ENCODE measurements around the gene HYAL3. TPM values are rescaled to one million over a fixed set of nuclear protein-coding genes. Genes with fewer than 3 reads are reported as not detected.

HYAL3 gene
- total and polyA plus RNA-seq, 5 donors = 1.1 to 2.9 (median 2.1) TPM

DNA sequence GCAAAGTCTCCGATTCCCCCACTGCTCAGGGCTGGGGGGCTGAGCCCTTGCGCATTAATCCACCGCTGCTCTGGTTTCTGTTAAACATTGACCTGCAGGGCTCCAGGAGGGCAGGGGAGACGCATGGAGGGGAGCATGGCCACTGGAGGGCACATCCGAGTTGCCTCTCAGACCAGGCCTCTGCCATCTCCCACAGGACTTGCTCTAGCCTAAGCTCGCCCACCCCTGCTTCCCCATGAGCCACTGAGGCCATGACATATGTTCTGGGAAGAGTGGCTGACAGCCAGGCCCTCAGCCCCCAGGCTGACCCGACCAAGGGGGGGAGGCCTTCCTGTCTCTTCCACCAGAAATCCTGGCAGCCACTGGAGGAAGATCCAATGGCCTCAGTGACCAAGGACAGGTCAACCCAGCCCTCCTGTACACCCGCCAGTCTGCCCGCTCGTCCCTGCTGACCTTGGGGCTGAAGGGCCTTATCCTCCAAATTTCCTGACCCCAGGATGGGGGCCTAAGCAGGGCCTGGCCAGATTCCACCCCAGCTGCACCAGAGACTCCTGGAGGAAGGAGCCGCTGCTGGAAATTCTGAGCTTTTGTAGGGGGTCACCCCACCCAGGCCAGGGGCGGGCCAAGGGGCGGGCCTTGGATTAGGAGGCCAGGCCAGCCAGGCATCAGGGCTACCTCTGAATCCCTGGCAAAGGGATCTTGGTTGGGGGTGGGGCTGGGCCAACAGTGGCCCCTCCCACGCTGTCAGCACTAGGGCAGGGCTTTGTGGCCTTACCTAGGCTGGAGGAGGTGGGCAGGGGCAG is 4.0 kb upstream of the HYAL3 start, which contains the start of gene HYAL1:
TSS of gene HYAL1 (minus strand) at position 562 of the 803 bp plus-strand sequence. CDS start 618 bp downstream, outside the sequence.
- intact Hi-C loops (cut with DNase I) = no loop called here
- Histone ChIP-seq H3K9me3 (ENCODE audit: control insufficient read depth, low read length) (no peaks in the 10 kb centered on the region), H3K27ac (ENCODE audit: low read length) (peak within 1 kb of the TSS; percentile 80), H3K27me3 (ENCODE audit: control insufficient read depth, insufficient read depth) (no peaks in the 10 kb centered on the region), H3K4me3 (ENCODE audit: low read length) (peak within 1 kb of the TSS; percentile 24), H3K4me1 (ENCODE audit: control insufficient read depth, insufficient read depth, low read length) (peaks cover 9% of the 10 kb centered on the region)
- ATAC-seq (peak; percentile 40 to 59), DNase-seq (peak; percentile 88 to 93 (median 92))
- 49% methylated on average over 14 of the region's 14 CpGs for WGBS

DNA sequence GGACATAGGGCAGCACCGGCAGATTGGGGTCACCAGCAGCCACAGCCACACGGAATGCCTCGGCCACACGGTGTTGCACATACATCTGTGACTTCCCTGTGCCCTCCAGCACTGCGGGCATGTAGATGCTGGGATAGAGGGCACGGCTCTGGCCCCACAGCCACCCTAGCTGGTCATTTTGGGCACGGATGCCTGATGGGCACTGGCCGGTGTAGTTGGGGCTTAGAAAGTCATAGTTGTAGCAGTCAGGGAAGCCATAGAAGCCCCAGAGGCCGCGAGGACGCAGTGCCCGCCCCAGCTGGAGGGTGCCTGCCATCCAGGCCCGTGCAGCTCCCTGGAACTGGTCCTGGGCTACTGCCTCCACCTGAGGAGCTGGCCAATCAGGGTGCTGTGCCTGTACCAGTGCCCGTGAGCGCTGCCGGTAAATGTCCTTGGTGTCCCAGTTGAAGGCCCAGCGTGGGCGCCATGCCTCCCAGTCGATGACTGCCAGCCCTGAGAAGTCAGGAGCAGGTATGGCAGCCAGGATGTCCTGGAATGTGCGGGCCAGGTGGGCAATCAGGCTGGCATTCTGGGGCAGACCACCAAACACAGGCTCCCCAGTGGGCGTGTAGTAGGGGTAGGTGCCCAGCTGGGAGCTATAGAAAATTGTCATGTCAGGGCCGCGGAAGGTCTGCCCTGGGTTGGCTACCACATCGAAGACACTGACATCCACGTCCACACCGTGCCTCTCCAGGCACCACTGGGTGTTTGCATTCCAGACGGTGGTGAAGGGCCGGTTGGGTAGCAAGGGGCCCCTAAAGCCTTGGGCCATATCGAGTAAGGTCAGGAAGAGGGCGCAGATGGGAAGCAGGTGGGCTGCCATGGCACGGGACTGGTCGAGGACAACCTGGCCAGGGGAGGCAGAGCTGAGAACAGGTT is 3.1 kb upstream of the HYAL3 start:
- Histone ChIP-seq H3K27me3 (ENCODE audit: control insufficient read depth, insufficient read depth) (no peaks in the 10 kb centered on the region), H3K9me3 (ENCODE audit: control insufficient read depth, low read length) (no peaks in the 10 kb centered on the region), H3K27ac (ENCODE audit: low read length) (peak overlapping the region; percentile 80), H3K4me1 (ENCODE audit: control insufficient read depth, insufficient read depth, low read length) (peaks cover 10% of the 10 kb centered on the region), H3K4me3 (ENCODE audit: low read length) (peak overlapping the region; percentile 24)
- DNase-seq (peak in 2 of 3 donors; percentile 66 to 67), ATAC-seq (no peak)
- 76% methylated on average over 32 of the region's 32 CpGs for WGBS
- intact Hi-C loops (cut with DNase I) = no loop called here

DNA sequence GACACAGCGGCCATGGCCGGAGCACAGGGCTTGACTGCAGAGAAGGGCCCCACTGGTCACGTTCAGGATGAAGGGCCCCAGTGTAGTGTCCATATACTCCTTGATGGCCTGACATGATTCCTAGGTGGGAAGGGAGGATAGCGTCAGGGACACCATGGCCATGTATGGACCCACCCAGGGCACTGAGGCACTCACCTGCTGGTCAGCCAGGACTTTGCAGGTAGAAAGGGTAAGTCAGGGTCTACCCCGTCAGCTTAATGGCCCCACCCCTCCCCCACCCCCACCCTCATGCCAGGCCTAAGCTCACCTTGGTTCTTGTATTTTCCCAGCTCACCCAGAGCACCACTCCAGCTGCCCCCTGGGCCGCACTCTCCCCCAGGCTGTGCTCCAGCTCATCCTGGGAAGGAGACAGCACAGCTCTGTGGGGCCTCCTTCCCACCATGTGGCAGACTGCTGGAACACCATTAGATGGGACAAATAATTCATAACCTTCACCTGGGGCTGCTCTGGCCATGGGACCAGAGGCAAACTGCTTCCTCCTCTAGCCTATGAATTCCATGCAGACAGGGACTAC is 1.6 kb upstream of the HYAL3 start:
- 82% methylated on average over 6 of the region's 6 CpGs for WGBS
- DNase-seq (no peak), ATAC-seq (no peak)
- Histone ChIP-seq H3K4me3 (ENCODE audit: low read length) (no peak overlapping the region), H3K27ac (ENCODE audit: low read length) (peak overlapping the region; percentile 91), H3K9me3 (ENCODE audit: control insufficient read depth, low read length) (no peaks in the 10 kb centered on the region), H3K4me1 (ENCODE audit: control insufficient read depth, insufficient read depth, low read length) (peaks cover 10% of the 10 kb centered on the region), H3K27me3 (ENCODE audit: control insufficient read depth, insufficient read depth) (no peaks in the 10 kb centered on the region)
- intact Hi-C loops (cut with DNase I) = no loop called here

DNA sequence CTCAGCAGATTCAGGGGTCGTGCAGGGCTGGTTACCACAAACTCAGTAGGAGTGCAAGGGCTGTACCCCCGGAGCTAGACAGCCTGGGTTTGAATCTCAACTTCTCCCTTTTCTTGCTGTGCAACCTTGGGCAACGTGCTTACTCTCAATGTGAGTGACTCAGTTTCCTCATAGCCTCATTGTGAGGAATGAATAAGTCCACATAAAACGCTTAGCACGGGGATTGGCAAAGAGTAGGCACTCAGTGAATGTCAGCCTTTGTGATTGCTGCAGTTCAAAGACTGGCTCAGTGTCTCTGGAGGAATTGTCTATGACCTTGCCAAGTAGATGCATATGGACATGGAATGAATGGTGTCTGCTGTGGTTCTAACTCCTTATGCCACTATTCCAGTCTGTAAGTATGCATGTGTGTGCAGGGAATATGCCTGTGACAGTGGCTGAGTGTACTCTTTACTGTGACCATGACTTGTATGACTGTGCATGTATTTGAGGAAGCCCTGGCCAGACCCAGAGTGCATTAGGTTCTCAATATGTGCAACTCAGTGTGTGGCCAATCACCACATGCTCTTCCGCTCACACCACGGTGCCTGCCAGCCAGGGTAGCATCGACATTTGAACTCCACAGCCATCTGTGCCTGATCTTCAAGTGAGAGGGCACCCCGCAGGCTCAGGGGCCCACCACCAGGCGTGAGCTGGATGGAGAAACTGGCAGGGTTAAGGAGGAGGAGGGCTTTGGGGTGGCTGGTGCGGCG is 900 bp upstream of the HYAL3 start:
- Histone ChIP-seq H3K27ac (ENCODE audit: low read length) (peak overlapping the region; percentile 91), H3K27me3 (ENCODE audit: control insufficient read depth, insufficient read depth) (no peaks in the 10 kb centered on the region), H3K9me3 (ENCODE audit: control insufficient read depth, low read length) (no peaks in the 10 kb centered on the region), H3K4me3 (ENCODE audit: low read length) (peak overlapping the region; percentile 30), H3K4me1 (ENCODE audit: control insufficient read depth, insufficient read depth, low read length) (peaks cover 10% of the 10 kb centered on the region)
- DNase-seq = peak in 2 of 3 donors; percentile 70 to 74
- no peak for ATAC-seq
- 44% methylated on average over 12 of the region's 12 CpGs for WGBS
- intact Hi-C loops (cut with DNase I) = no loop called here

DNA sequence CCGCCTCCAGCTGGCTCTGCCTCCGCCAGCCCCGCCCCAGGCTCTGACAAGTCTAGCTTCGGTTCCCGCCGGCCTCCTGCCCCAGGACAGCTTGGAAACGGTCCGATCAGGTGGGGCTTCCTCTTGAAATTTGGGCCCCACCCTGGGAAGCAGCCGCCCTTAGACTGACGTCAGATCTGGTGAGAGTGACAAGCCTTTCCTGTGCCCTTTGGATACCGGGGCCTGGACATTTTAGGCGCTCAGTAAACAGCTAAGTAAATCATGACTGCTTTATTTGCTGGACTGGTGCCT is 378 bp upstream of the HYAL3 start:
- H3K4me1 ChIP-seq (ENCODE audit: control insufficient read depth, insufficient read depth, low read length) = peaks cover 10% of the 10 kb centered on the region
- no peaks in the 10 kb centered on the region for H3K27me3 ChIP-seq (ENCODE audit: control insufficient read depth, insufficient read depth)
- no peak for DNase-seq
- ATAC-seq = no peak
- H3K27ac ChIP-seq (ENCODE audit: low read length) = peak overlapping the region; percentile 91
- intact Hi-C loops (cut with DNase I) = no loop called here
- peak overlapping the region; percentile 30 for H3K4me3 ChIP-seq (ENCODE audit: low read length)
- no peaks in the 10 kb centered on the region for H3K9me3 ChIP-seq (ENCODE audit: control insufficient read depth, low read length)
- 0% methylated on average over 12 of the region's 12 CpGs for WGBS

DNA sequence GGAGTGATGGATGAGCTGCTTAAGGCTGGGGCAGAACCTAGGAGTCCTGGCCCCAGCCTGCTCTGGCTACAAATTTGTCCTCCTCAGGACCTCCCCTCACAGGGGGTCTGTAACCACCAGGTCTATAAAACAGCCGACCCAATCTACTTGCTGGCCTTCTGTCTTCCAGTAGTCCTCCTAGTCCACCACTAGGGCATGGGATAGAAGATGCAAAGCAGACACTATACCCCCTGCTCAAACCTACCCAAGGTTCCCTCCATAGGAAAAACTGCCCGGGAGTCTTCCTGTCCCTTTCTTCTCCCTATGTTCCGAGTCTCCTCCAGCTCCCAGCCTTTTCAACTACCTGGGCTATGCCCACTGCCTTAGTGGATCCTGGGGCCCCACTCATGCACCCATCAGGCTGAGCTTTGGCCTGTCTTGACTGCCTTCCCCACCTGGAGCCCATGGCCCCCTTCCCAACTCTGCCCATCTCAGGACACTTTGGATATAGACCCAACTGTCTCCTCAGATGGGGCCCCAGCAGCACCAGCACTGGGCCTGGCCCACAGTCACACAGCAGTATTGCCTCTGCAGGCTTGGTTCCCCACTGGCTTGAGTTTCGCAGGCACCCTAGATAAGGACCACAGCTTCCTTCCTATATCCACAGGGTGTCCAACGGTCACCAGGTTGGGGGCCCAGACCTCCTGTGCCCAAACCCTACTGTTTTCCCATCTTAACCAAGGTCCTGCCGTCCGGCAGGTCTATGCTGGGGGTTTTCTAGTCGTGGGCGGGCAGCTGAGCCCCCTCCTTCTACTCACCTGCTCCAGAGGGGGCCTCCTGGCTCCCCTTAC is 1.1 kb downstream of the HYAL3 start:
- H3K27ac ChIP-seq (ENCODE audit: low read length) = no peak overlapping the region
- H3K27me3 ChIP-seq (ENCODE audit: control insufficient read depth, insufficient read depth) = no peaks in the 10 kb centered on the region
- intact Hi-C loops (cut with DNase I) = no loop called here
- ATAC-seq (no peak), DNase-seq (peak in 1 of 3 donors; percentile 69)
- 40% methylated on average over 9 of the region's 9 CpGs for WGBS
- peaks cover 10% of the 10 kb centered on the region for H3K4me1 ChIP-seq (ENCODE audit: control insufficient read depth, insufficient read depth, low read length)
- H3K4me3 ChIP-seq (ENCODE audit: low read length) = peak overlapping the region; percentile 38
- H3K9me3 ChIP-seq (ENCODE audit: control insufficient read depth, low read length) = no peaks in the 10 kb centered on the region

DNA sequence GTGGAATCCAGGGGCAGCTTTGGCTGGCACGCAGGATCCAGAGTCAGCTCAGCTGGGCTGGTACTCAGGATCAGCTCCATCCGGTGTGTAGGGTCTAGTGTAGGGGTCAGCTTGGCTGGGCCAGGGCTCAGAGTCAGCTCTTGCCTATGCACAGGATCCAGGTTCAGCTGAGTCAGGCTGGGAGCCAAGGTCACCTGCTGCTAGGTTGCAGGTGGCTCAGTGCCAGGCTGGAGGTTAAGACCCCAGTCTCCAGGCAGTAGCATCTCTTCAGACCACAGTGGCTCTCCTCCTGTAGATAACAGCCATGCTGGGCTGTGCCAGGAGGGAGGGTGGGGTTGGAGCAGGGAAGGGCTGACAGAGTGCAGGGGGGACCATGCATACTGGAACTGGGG is 1.8 kb downstream of the HYAL3 start:
- peaks cover 13% of the 10 kb centered on the region for H3K4me1 ChIP-seq (ENCODE audit: control insufficient read depth, insufficient read depth, low read length)
- intact Hi-C loops (cut with DNase I) = no loop called here
- ATAC-seq (no peak), DNase-seq (peak in 1 of 3 donors; percentile 64)
- H3K4me3 ChIP-seq (ENCODE audit: low read length) = no peak overlapping the region
- H3K9me3 ChIP-seq (ENCODE audit: control insufficient read depth, low read length) = no peaks in the 10 kb centered on the region
- WGBS = 91% methylated on average over 2 of the region's 2 CpGs
- no peaks in the 10 kb centered on the region for H3K27me3 ChIP-seq (ENCODE audit: control insufficient read depth, insufficient read depth)
- H3K27ac ChIP-seq (ENCODE audit: low read length) = no peak overlapping the region

DNA sequence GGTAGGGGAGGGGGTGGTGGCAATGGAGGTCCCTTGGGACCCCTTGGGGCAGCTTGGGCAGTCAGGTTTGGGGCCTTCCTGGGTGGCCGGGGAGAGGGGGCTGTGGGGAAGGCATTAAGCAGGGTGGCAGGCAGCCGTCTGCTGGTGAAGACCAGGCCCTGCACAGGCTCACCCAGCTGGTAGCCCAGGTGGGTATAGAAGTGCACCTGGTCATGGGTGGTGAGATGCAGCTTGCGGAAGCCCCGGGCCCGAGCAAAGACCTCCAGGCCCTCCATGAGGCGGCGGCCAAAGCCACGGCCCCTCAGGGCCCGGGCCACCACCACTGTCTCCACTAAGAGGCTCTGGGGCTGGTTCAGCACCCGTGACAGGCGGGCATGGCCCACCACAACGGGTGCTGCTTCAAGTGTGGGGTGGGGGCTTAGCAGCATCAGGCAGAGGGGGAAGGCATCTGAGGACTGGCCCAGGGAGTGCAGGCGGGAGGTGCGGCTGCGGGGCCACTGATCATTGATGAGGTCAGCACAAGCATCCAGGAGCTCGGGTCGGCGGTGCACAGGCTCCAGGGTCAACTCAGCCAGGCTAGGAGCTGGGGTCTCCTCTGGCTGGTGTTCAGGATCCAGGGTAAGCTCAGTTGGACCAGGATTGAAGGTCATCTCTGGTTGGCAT is 2.4 kb downstream of the HYAL3 start:
- Histone ChIP-seq H3K27ac (ENCODE audit: low read length) (no peak overlapping the region), H3K9me3 (ENCODE audit: control insufficient read depth, low read length) (no peaks in the 10 kb centered on the region), H3K4me1 (ENCODE audit: control insufficient read depth, insufficient read depth, low read length) (peaks cover 13% of the 10 kb centered on the region), H3K4me3 (ENCODE audit: low read length) (no peak overlapping the region), H3K27me3 (ENCODE audit: control insufficient read depth, insufficient read depth) (no peaks in the 10 kb centered on the region)
- intact Hi-C loops (cut with DNase I) = no loop called here
- ATAC-seq (no peak), DNase-seq (peak in 1 of 3 donors; percentile 68)
- 94% methylated on average over 18 of the region's 18 CpGs for WGBS

DNA sequence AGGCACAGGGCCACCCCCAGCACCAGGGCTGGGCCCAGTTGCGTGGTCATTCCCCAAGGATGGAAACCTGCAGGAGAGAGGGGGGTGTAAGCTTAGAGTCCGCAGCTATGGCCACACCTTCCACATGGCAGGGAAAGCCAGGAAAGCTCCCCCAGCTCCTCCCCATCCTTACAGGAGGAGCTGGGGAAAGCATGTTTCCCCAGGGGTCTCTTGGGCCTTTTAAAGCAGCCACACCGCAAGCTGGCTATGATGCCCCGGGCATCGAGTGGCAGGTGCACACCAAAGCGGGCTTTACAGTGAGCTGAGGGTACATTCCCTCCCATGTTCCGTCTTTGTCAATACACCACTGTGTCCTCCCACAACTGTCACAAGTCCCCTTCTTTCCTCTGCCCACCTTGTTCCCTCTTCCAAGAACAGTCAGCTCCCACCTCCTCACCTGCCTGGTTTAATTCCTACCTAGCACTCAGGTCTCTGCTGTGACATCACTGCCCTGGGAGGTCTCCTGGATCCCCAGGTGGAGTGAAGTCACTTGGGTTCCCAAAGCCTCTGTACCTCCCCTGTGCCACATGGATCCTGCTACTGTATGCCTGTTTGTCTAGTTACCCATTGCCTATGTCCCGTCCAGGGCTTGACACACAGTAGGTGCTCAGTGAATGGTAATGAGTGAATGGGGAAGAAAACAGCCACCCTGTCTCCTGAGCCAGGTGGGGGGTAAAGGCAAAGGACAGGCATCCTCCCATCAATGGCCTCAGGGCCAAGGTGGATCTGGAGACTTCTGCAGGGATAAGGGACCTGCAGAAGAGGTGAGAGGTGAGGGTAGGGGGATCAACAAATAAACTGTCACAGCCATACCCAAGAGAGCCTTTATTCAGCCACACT is 3.4 kb downstream of the HYAL3 start:
- Histone ChIP-seq H3K4me1 (ENCODE audit: control insufficient read depth, insufficient read depth, low read length) (peaks cover 16% of the 10 kb centered on the region), H3K9me3 (ENCODE audit: control insufficient read depth, low read length) (no peaks in the 10 kb centered on the region), H3K27ac (ENCODE audit: low read length) (no peak overlapping the region), H3K27me3 (ENCODE audit: control insufficient read depth, insufficient read depth) (no peaks in the 10 kb centered on the region), H3K4me3 (ENCODE audit: low read length) (no peak overlapping the region)
- no peak for DNase-seq
- WGBS = 81% methylated on average over 8 of the region's 8 CpGs
- no peak for ATAC-seq
- intact Hi-C loops (cut with DNase I) = no loop called here

Data from right cardiac atrium (tissue), 5 donors.